Body of pancreas (tissue), 4 donors: ENCODE measurements around the gene SNF8. TPM values are rescaled to one million over a fixed set of nuclear protein-coding genes. Genes with fewer than 3 reads are reported as not detected.

ENCODE experiments used
- ATAC-seq: fragments of 150-250 bp; one replicate; pipeline ENCODE4 v1.9.1; 2016
- DNase-seq, 4 donors: peaks; one replicate each; pipeline ENCODE4 v3.0.0-alpha.2; 2019
- H3K27ac ChIP-seq, 4 donors: fragments of 200-600 bp; sonication (generic); 1 replicate in 3 of 4; 2 replicates in 1 of 4; pipeline versions ENCODE4 v1.5.1 to v1.6.1; 2016 to 2019; ENCODE audit warnings: mild to moderate bottlenecking in 1 of 4, mixed read lengths in 1 of 4, moderate library complexity in 1 of 4
- H3K27me3 ChIP-seq, 2 donors: fragments of 200-600 bp; sonication (generic); one replicate each; pipeline ENCODE4 v1.6.0; 2016; ENCODE audit warnings: mild to moderate bottlenecking in 1 of 2
- H3K36me3 ChIP-seq, 2 donors: fragments of 200-600 bp; sonication (generic); replicated peaks in 1 of 2; 2 replicates each; pipeline ENCODE4 v1.5.1; 2016; ENCODE audit warnings: low read depth in 2 of 2; ENCODE audit not compliant: insufficient read depth in 1 of 2
- H3K4me1 ChIP-seq: fragments of 200-600 bp; sonication (generic); one replicate; pipeline ENCODE4 v1.6.0; 2016
- H3K4me3 ChIP-seq, 2 donors: fragments of 200-600 bp; sonication (generic); 1 replicate in 1 of 2; 2 replicates in 1 of 2; pipeline ENCODE4 v1.5.1; 2016 to 2019
- H3K9me3 ChIP-seq, 3 donors: fragments of 200-600 bp; sonication (generic); 1 replicate in 2 of 3; 2 replicates in 1 of 3; pipeline ENCODE4 v1.5.1; 2016
- POLR2A ChIP-seq, 3 donors: fragments of 450-650 bp; IDR thresholded peaks; one replicate each; pipeline ENCODE4 v1.6.1; 2016; ENCODE audit warnings: antibody characterized with exemption in 3 of 3, mild to moderate bottlenecking in 2 of 3
- WGBS, 2 donors: methylation state at CpG; one replicate each; pipeline ENCODE4 v1.1.5; 2017; 5-methylcytosine and 5-hydroxymethylcytosine counted together
- intact Hi-C: fragments of 100-400 bp; cut with DNase I; formaldehyde crosslinking; loops from one replicate; pipeline ENCODE4 v1.15.1; 2023
- total RNA-seq, 2 donors: library from RNA; depleted of rRNA; stranded (reverse); fragments of >200 nt; gene quantifications; one replicate each; pipeline ENCODE4 v1.1.0, GENCODE V29; 2016
- TF ChIP-seq, protein P1 (sequence below), 7 experiments: fragments of 450-650 bp in 4 of 7; fragments of 200-600 bp in 3 of 7; sonication (generic) in 3 of 7; IDR thresholded peaks; one replicate each; pipeline ENCODE4 v1.5.1; 2016 to 2019; ENCODE audit warnings: antibody characterized with exemption in 7 of 7

Gene SNF8
- total RNA-seq, 2 donors from 2014 or later: 35.9 to 39.4 TPM

DNA sequence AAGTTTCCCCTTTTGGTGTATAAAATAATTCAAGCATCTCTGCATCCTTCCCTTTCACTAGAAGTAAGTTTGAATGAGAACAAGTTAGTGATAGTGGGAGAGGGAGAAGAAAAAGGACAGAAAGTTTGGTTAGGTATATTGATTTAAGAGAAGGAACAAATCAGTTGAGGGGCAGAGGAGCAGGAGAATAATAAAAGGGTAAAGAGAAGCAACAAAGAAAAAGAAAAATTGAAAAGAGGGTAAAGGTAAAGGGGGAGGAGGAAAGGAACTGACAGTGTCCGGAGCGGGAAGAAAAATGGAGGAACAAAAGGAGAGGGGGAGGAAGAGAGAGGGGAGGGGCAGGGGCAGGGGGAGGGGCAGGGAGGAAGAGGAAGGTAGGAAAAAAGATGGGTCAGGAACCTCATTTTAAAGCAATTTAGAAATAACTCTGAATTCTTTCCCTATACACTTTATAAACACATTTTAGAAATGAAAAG is 46.3 kb upstream of the SNF8 start:
- H3K9me3 ChIP-seq: no peaks in the 10 kb centered on the region
- no peak for ATAC-seq
- no peak overlapping the region for H3K4me3 ChIP-seq
- H3K27me3 ChIP-seq: peaks cover 4 to 25% of the 10 kb centered on the region in 2 donors
- intact Hi-C loops: no loop called here
- peaks cover 5% of the 10 kb centered on the region for H3K4me1 ChIP-seq
- H3K36me3 ChIP-seq: no peaks in the 10 kb centered on the region
- no peak for DNase-seq
- 27 to 37% methylated on average over 2 of the region's 2 CpGs for WGBS, 2 donors
- no peak overlapping the region for H3K27ac ChIP-seq
- TF ChIP-seq POLR2A (IDR thresholded peaks at IDR 0.05): no peak
- TF ChIP-seq, protein P1, sequence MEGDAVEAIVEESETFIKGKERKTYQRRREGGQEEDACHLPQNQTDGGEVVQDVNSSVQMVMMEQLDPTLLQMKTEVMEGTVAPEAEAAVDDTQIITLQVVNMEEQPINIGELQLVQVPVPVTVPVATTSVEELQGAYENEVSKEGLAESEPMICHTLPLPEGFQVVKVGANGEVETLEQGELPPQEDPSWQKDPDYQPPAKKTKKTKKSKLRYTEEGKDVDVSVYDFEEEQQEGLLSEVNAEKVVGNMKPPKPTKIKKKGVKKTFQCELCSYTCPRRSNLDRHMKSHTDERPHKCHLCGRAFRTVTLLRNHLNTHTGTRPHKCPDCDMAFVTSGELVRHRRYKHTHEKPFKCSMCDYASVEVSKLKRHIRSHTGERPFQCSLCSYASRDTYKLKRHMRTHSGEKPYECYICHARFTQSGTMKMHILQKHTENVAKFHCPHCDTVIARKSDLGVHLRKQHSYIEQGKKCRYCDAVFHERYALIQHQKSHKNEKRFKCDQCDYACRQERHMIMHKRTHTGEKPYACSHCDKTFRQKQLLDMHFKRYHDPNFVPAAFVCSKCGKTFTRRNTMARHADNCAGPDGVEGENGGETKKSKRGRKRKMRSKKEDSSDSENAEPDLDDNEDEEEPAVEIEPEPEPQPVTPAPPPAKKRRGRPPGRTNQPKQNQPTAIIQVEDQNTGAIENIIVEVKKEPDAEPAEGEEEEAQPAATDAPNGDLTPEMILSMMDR (IDR thresholded peaks at IDR 0.05): no peak

DNA sequence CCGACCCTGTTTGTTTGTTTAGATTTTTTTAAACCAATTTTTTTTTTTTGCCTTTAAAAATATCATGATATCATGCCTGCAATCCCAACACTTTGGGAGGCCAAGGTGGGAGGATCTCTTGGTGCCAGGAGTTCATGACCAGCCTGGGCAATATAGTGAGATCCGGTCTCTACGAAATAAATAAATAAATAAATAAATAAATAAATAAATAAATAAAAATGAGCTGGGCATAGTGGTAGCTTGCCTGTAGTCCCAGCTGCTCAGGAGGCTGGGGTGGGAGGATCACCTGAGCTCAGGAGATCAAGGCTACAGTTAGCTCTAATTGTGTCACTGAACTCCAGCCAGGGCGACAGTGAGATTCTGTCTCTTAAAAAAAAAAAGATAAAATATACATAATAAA is 44.5 kb upstream of the SNF8 start:
- ATAC-seq: no peak
- DNase-seq: no peak
- Histone ChIP-seq H3K4me1 (no peaks in the 10 kb centered on the region), H3K36me3 (no peaks in the 10 kb centered on the region), H3K27ac (no peak overlapping the region), H3K4me3 (no peak overlapping the region), H3K9me3 (no peaks in the 10 kb centered on the region), H3K27me3 (peaks cover 0 to 23% of the 10 kb centered on the region in 2 donors)
- intact Hi-C loops: no loop called here
- TF ChIP-seq POLR2A (IDR thresholded peaks at IDR 0.05): no peak
- TF ChIP-seq, protein P1 (IDR thresholded peaks at IDR 0.05): no peak
- WGBS, 2 donors: 72 to 82% methylated on average over 4 of the region's 4 CpGs

GRCh38 chr17:48985436-48986245 is 41.0 kb upstream of the SNF8 start:
- no peak for DNase-seq
- no peak for ATAC-seq
- Histone ChIP-seq H3K9me3 (peaks cover 0 to 9% (median 0%) of the 10 kb centered on the region in 3 donors), H3K4me1 (no peaks in the 10 kb centered on the region), H3K36me3 (no peaks in the 10 kb centered on the region), H3K27ac (no peak overlapping the region), H3K4me3 (no peak overlapping the region), H3K27me3 (peaks cover 0 to 25% of the 10 kb centered on the region in 2 donors)
- TF ChIP-seq POLR2A (IDR thresholded peaks at IDR 0.05): no peak
- TF ChIP-seq, protein P1 (IDR thresholded peaks at IDR 0.05): no peak
- WGBS, 2 donors: 51 to 57% methylated on average over 13 of the region's 13 CpGs
- intact Hi-C loops: no loop called here

GRCh38 chr17:48981927-48982539 is 37.4 kb upstream of the SNF8 start:
- Histone ChIP-seq H3K27me3 (peaks cover 0 to 19% of the 10 kb centered on the region in 2 donors), H3K27ac (no peak overlapping the region), H3K4me3 (no peak overlapping the region), H3K36me3 (no peaks in the 10 kb centered on the region), H3K9me3 (peaks cover 0 to 9% (median 0%) of the 10 kb centered on the region in 3 donors), H3K4me1 (no peaks in the 10 kb centered on the region)
- 63 to 64% methylated on average over 3 of the region's 3 CpGs for WGBS, 2 donors
- TF ChIP-seq POLR2A (IDR thresholded peaks at IDR 0.05): no peak
- TF ChIP-seq, protein P1 (IDR thresholded peaks at IDR 0.05): no peak
- ATAC-seq (no peak), DNase-seq (no peak)
- intact Hi-C loops: no loop called here
